ENCODE results near the gene C12orf42. TPM values are rescaled to one million over a fixed set of nuclear protein-coding genes. Genes with fewer than 3 reads are reported as not detected.

C12orf42 gene
- total RNA-seq, 1 donor: not detected

- no peaks in the 10 kb centered on the region for H3K27me3 ChIP-seq (ENCODE audit: insufficient read depth, low read length)
- H3K27ac ChIP-seq (ENCODE audit: low read depth, low read length): no peak overlapping the region
- H3K4me3 ChIP-seq (ENCODE audit: insufficient read depth, low read length): no peak overlapping the region
- no peak for DNase-seq (ENCODE audit: insufficient read length, low spot score, missing footprints)
- H3K79me2 ChIP-seq (ENCODE audit: insufficient read depth, low read length): no peaks in the 10 kb centered on the region
- TF ChIP-seq, protein P1, sequence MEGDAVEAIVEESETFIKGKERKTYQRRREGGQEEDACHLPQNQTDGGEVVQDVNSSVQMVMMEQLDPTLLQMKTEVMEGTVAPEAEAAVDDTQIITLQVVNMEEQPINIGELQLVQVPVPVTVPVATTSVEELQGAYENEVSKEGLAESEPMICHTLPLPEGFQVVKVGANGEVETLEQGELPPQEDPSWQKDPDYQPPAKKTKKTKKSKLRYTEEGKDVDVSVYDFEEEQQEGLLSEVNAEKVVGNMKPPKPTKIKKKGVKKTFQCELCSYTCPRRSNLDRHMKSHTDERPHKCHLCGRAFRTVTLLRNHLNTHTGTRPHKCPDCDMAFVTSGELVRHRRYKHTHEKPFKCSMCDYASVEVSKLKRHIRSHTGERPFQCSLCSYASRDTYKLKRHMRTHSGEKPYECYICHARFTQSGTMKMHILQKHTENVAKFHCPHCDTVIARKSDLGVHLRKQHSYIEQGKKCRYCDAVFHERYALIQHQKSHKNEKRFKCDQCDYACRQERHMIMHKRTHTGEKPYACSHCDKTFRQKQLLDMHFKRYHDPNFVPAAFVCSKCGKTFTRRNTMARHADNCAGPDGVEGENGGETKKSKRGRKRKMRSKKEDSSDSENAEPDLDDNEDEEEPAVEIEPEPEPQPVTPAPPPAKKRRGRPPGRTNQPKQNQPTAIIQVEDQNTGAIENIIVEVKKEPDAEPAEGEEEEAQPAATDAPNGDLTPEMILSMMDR (IDR thresholded peaks at IDR 0.05; ENCODE audit: extremely low read depth, low read depth, low read length): no peak
- peaks cover 2% of the 10 kb centered on the region for H3K9me3 ChIP-seq (ENCODE audit: low read depth, low read length)
- H2AFZ ChIP-seq (ENCODE audit: low read length): no peak overlapping the region
- no peaks in the 10 kb centered on the region for H3K4me1 ChIP-seq (ENCODE audit: insufficient read depth, low read length)
- H4K20me1 ChIP-seq (ENCODE audit: insufficient read depth, low read length): no peaks in the 10 kb centered on the region
- no peaks in the 10 kb centered on the region for H3K36me3 ChIP-seq (ENCODE audit: insufficient read depth, low read length)
- H3K4me2 ChIP-seq (ENCODE audit: insufficient read depth, low read length): no peak overlapping the region
Measured at GRCh38 chr12:103278329-103278728, 217.4 kb downstream of the C12orf42 start.

DNA sequence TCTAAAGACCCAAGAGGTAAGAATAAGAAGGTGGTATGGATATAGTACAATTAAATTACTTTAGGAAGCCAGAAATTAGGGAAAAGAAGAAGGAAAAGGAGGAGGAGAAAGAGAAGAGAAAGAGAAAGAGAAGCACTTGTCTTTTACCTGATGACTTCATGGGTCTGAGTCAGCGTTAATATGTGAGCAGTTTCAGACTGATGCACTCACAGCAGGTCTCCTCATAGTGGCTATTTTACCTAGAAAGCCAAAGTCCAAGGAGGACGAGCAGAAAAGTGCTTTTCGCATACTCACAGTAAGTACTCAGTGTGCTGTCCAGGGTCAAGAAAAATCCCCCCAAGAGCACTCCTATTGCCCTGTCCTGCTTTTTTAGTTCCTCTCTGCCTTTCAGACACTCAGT is 222.1 kb downstream of the C12orf42 start:
- no peak for DNase-seq (ENCODE audit: insufficient read length, low spot score, missing footprints)
- no peak overlapping the region for H3K4me3 ChIP-seq (ENCODE audit: insufficient read depth, low read length)
- H3K36me3 ChIP-seq (ENCODE audit: insufficient read depth, low read length): no peaks in the 10 kb centered on the region
- no peaks in the 10 kb centered on the region for H3K4me1 ChIP-seq (ENCODE audit: insufficient read depth, low read length)
- TF ChIP-seq, protein P1 (IDR thresholded peaks at IDR 0.05; ENCODE audit: extremely low read depth, low read depth, low read length): no peak
- no peak overlapping the region for H3K4me2 ChIP-seq (ENCODE audit: insufficient read depth, low read length)
- no peaks in the 10 kb centered on the region for H3K27me3 ChIP-seq (ENCODE audit: insufficient read depth, low read length)
- H3K79me2 ChIP-seq (ENCODE audit: insufficient read depth, low read length): no peaks in the 10 kb centered on the region
- H3K27ac ChIP-seq (ENCODE audit: low read depth, low read length): no peak overlapping the region
- no peaks in the 10 kb centered on the region for H4K20me1 ChIP-seq (ENCODE audit: insufficient read depth, low read length)
- no peaks in the 10 kb centered on the region for H3K9me3 ChIP-seq (ENCODE audit: low read depth, low read length)
- no peak overlapping the region for H2AFZ ChIP-seq (ENCODE audit: low read length)

DNA sequence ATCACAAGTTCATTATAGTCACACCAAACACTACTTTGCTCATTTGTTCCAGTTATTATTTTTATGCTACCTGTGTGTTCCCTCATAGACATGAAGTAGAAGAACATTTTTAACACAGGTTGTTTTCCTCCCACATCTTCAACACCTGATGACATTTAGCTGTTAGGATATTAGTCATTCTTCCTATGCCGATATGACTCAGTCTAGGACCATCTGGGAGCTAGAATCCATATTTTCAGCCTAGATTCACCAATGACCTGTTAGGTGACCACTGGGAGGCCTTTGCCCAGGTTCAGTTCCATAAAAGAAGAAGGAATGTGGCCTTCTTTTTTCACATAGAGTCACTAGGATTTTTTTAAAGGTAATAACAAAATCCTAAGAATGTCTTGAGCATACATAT is 222.8 kb downstream of the C12orf42 start:
- H2AFZ ChIP-seq (ENCODE audit: low read length): no peak overlapping the region
- no peaks in the 10 kb centered on the region for H3K36me3 ChIP-seq (ENCODE audit: insufficient read depth, low read length)
- no peak overlapping the region for H3K27ac ChIP-seq (ENCODE audit: low read depth, low read length)
- TF ChIP-seq, protein P1 (IDR thresholded peaks at IDR 0.05; ENCODE audit: extremely low read depth, low read depth, low read length): no peak
- H3K27me3 ChIP-seq (ENCODE audit: insufficient read depth, low read length): no peaks in the 10 kb centered on the region
- DNase-seq (ENCODE audit: insufficient read length, low spot score, missing footprints): no peak
- H3K4me2 ChIP-seq (ENCODE audit: insufficient read depth, low read length): no peak overlapping the region
- no peak overlapping the region for H3K4me3 ChIP-seq (ENCODE audit: insufficient read depth, low read length)
- H3K79me2 ChIP-seq (ENCODE audit: insufficient read depth, low read length): no peaks in the 10 kb centered on the region
- H3K9me3 ChIP-seq (ENCODE audit: low read depth, low read length): no peaks in the 10 kb centered on the region
- H3K4me1 ChIP-seq (ENCODE audit: insufficient read depth, low read length): no peaks in the 10 kb centered on the region
- H4K20me1 ChIP-seq (ENCODE audit: insufficient read depth, low read length): no peaks in the 10 kb centered on the region

GRCh38 chr12:103269946-103270345 is 225.8 kb downstream of the C12orf42 start:
- Histone ChIP-seq H3K79me2 (ENCODE audit: insufficient read depth, low read length) (no peaks in the 10 kb centered on the region), H3K27ac (ENCODE audit: low read depth, low read length) (no peak overlapping the region), H2AFZ (ENCODE audit: low read length) (no peak overlapping the region), H3K4me3 (ENCODE audit: insufficient read depth, low read length) (no peak overlapping the region), H3K4me1 (ENCODE audit: insufficient read depth, low read length) (no peaks in the 10 kb centered on the region), H3K4me2 (ENCODE audit: insufficient read depth, low read length) (no peak overlapping the region), H3K9me3 (ENCODE audit: low read depth, low read length) (no peaks in the 10 kb centered on the region), H4K20me1 (ENCODE audit: insufficient read depth, low read length) (no peaks in the 10 kb centered on the region), H3K27me3 (ENCODE audit: insufficient read depth, low read length) (no peaks in the 10 kb centered on the region), H3K36me3 (ENCODE audit: insufficient read depth, low read length) (no peaks in the 10 kb centered on the region)
- DNase-seq (ENCODE audit: insufficient read length, low spot score, missing footprints): no peak
- TF ChIP-seq, protein P1 (IDR thresholded peaks at IDR 0.05; ENCODE audit: extremely low read depth, low read depth, low read length): no peak
